HepG2 (cell line): ENCODE measurements around the gene SLC15A2. TPM values are rescaled to one million over a fixed set of nuclear protein-coding genes. Genes with fewer than 3 reads are reported as not detected.

Experiments
- ATAC-seq: fragments of 200-7000 bp; cut with Tn5 transposase; 3 replicates; pipeline ENCODE4 v1.9.1; 2020; ENCODE audit warnings: mild to moderate bottlenecking, moderate library complexity
- BruUV-seq: library from RNA; stranded (reverse); fragments of 400-500 nt; replicated peaks from 2 replicates; lab custom pipeline; 2021; lab: Mats Ljungman, UMichigan
- CTCF ChIA-PET: fragments of 300-600 bp; formaldehyde crosslinking; extraction: SDS; loops from one replicate; lab custom pipeline; 2021; ENCODE audit warnings: low total read pairs, inconsistent platforms, low intra/inter-chr PET ratio; lab: Yijun Ruan, JAX
- POLR2A ChIA-PET: fragments of 350-600 bp; sonication (Branson Sonifier 250); formaldehyde crosslinking; loops from one replicate; lab custom pipeline; 2020; ENCODE audit warnings: antibody characterized with exemption, inconsistent platforms; lab: Yijun Ruan, JAX
- DNase-seq: peaks from one replicate; pipeline ENCODE4 v3.0.0-alpha.2; 2015; ENCODE audit warnings: low spot score
- FAIRE-seq: peaks from 3 replicates; lab custom pipeline; 2011; peaks lifted over from hg19 to GRCh38; lab: Jason Lieb, UNC
- H2AFZ ChIP-seq: one replicate; pipeline ENCODE4 v1.6.1; 2011; ENCODE audit warnings: low read length, inconsistent platforms
- H3K27ac ChIP-seq: fragments of 300-600 bp; 3 replicates; pipeline ENCODE4 v1.8.0; 2011; ENCODE audit warnings: mixed run types, mild to moderate bottlenecking, mixed read lengths, low read length, inconsistent platforms; ENCODE audit not compliant: insufficient read depth; ENCODE audit errors: extremely low read length
- H3K27me3 ChIP-seq, 2 experiments: fragments of 200-600 bp in 1 of 2; 2 replicates in 1 of 2; 3 replicates in 1 of 2; pipeline versions ENCODE4 v1.6.0 to v1.8.0; 2011; ENCODE audit warnings: low read length in 2 of 2, mild to moderate bottlenecking in 2 of 2, moderate library complexity in 2 of 2, inconsistent platforms in 1 of 2; ENCODE audit not compliant: insufficient read depth in 2 of 2, control insufficient read depth in 1 of 2
- H3K36me3 ChIP-seq, 2 experiments: fragments of 200-600 bp in 1 of 2; replicated peaks in 1 of 2; 2 replicates in 1 of 2; 3 replicates in 1 of 2; pipeline versions ENCODE4 v1.5.1 to v1.8.0; 2011; ENCODE audit warnings: low read length in 2 of 2, inconsistent platforms in 1 of 2; ENCODE audit not compliant: insufficient read depth in 2 of 2, control insufficient read depth in 1 of 2
- H3K4me1 ChIP-seq: 2 replicates; pipeline ENCODE4 v1.5.1; 2012; ENCODE audit warnings: low read length, inconsistent platforms; ENCODE audit not compliant: insufficient read depth
- H3K4me2 ChIP-seq: 2 replicates; pipeline ENCODE4 v1.6.0; 2011; ENCODE audit warnings: low read depth, low read length, inconsistent platforms
- H3K4me3 ChIP-seq, 3 experiments: fragments of 200-600 bp in 1 of 3; sonication (generic), shearing (Covaris generic) in 1 of 3; replicated peaks in 1 of 3; 2 replicates each; pipeline ENCODE4 v1.5.1; 2011 to 2016; ENCODE audit warnings: low read length in 3 of 3, inconsistent platforms in 2 of 3, low read depth in 2 of 3, mild to moderate bottlenecking in 2 of 3, control low read depth in 1 of 3, mixed read lengths in 1 of 3; ENCODE audit not compliant: insufficient read depth in 1 of 3
- H3K79me2 ChIP-seq: one replicate; pipeline ENCODE4 v1.6.1; 2011; ENCODE audit warnings: low read length, inconsistent platforms; ENCODE audit not compliant: insufficient read depth
- H3K9ac ChIP-seq: 2 replicates; pipeline ENCODE4 v1.6.0; 2011; ENCODE audit warnings: mild to moderate bottlenecking, low read depth, low read length, inconsistent platforms; ENCODE audit not compliant: insufficient read depth
- H3K9me3 ChIP-seq: 2 replicates; pipeline ENCODE4 v1.5.1; 2012; ENCODE audit warnings: mild to moderate bottlenecking, low read length
- H4K20me1 ChIP-seq: 2 replicates; pipeline ENCODE4 v1.6.0; 2011; ENCODE audit warnings: inconsistent platforms, mild to moderate bottlenecking, low read length, moderate library complexity; ENCODE audit not compliant: insufficient read depth
- BCL6 ChIP-seq: IDR thresholded peaks from 2 replicates; pipeline ENCODE4 v1.6.1; 2016; ENCODE audit warnings: missing genetic modification reagents, missing compliant biosample characterization
- NPAS2 ChIP-seq: sonication (generic); formaldehyde crosslinking; IDR thresholded peaks from 2 replicates; pipeline ENCODE4 v1.8.0; 2022; ENCODE audit warnings: mild to moderate bottlenecking, missing genetic modification reagents, borderline replicate concordance
- ZNF263 ChIP-seq: sonication (generic); formaldehyde crosslinking; IDR thresholded peaks from 2 replicates; pipeline ENCODE4 v1.4.0; 2020; ENCODE audit warnings: missing genetic modification reagents
- ZNF749 ChIP-seq: sonication (generic); formaldehyde crosslinking; IDR thresholded peaks from 2 replicates; pipeline ENCODE4 v1.8.0; 2022; ENCODE audit warnings: mild to moderate bottlenecking, missing genetic modification reagents, moderate library complexity, borderline replicate concordance
- ZSCAN31 ChIP-seq: sonication (generic); formaldehyde crosslinking; IDR thresholded peaks from 2 replicates; pipeline ENCODE4 v1.5.0; 2020; ENCODE audit warnings: low read depth, mild to moderate bottlenecking, missing genetic modification reagents
- WGBS: methylation state at CpG from one replicate; pipeline ENCODE4 v1.1.6; 2017; ENCODE audit warnings: low lambda C conversion rate; 5-methylcytosine and 5-hydroxymethylcytosine counted together
- in situ Hi-C: cut with HindIII; loops from 2 replicates; pipeline ENCODE4 v1.10.0; 2017; ENCODE audit warnings: low pct_unique_long_range_greater_than_20kb; ENCODE audit not compliant: extremely low pct_ligation_motif_present
- intact Hi-C: fragments of 100-400 bp; cut with micrococcal nuclease; formaldehyde crosslinking; loops from one replicate; pipeline ENCODE4 v1.10.0; 2022; ENCODE audit not compliant: unreplicated experiment
- polyA plus RNA-seq, 8 experiments: library from polyadenylated mRNA; depleted of rRNA in 3 of 8; stranded (reverse) in 7 of 8; unstranded in 1 of 8; fragments of >200 nt; fragmentation: Illumina TruSeq in 4 of 8; extraction: Trizol in 4 of 8; gene quantifications; 2 replicates each; pipeline versions ENCODE4 v1.2.1 to v1.2.3, GENCODE V29; 2011 to 2016; ENCODE audit warnings: low read depth in 4 of 8, missing spikeins in 1 of 8, mixed read lengths in 1 of 8; ENCODE audit not compliant: insufficient read depth in 1 of 8
- total RNA-seq, 5 experiments: library from RNA; depleted of rRNA; stranded (reverse); fragments of >200 nt; fragmentation: Illumina TruSeq; extraction: Trizol; gene quantifications; 2 replicates each; pipeline ENCODE4 v1.2.3, GENCODE V29; 2016; ENCODE audit warnings: low read depth in 1 of 5
- TF ChIP-seq, protein P1 (sequence below): sonication (generic); formaldehyde crosslinking; IDR thresholded peaks from 2 replicates; pipeline ENCODE4 v1.4.0; 2020; ENCODE audit warnings: missing genetic modification reagents
- TF ChIP-seq, protein P2 (sequence below): sonication (generic); formaldehyde crosslinking; IDR thresholded peaks from 2 replicates; pipeline ENCODE4 v1.5.0; 2020; ENCODE audit warnings: mild to moderate bottlenecking, missing genetic modification reagents

Gene SLC15A2
- total and polyA plus RNA-seq, 2 of the 13 experiments (the other 11 are each of a cell fraction or from before 2014, with no cell fraction given), result 1.0 to 1.4 TPM

DNA sequence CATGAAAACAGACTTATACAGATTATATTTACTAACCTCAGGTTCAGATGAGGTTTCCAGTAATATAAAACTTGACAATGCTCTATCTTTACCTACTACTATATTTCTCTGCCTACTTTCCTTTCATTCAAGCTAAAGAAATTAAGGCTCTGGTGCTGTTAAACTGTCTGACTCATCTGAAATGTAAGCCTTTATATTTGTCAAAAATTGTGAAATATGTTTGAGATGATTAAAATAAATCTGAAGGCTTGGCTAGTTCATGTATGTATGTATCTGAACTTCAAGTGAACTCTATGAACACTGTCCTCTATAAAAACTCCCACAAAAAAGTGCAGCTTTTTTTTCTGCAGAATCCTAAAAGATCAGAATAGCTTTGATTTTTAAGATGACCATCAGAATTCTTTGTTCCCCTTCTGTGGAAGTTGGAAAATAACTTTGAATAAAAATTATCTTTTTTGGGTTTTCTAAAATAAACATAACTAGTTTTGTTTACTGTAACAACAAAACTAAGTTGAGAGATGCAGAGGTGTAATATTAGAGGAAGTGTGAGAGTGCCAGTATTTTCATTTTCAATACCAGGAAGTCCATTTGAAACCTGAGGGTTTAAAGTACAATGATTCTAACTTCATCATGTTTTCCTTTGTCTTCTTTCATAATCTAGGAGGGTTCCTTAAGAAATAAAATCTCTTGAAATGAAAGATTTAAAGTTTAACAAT is 85.7 kb downstream of the SLC15A2 start:
- ATAC-seq, result no peak
- Histone ChIP-seq H3K27me3 (no peaks in the 10 kb centered on the region), H3K36me3 (no peaks in the 10 kb centered on the region), H3K4me3 (no peak overlapping the region), H3K27ac (no peak overlapping the region), H2AFZ (no peak overlapping the region), H3K4me1 (no peaks in the 10 kb centered on the region), H4K20me1 (no peaks in the 10 kb centered on the region), H3K4me2 (no peak overlapping the region), H3K9me3 (peaks cover under 1% of the 10 kb centered on the region; the same call in 1 of the 2 replicates), H3K9ac (no peak overlapping the region), H3K79me2 (no peaks in the 10 kb centered on the region)
- in situ Hi-C loops (no loop called here), intact Hi-C loops (no loop called here)
- DNase-seq, result no peak
- ChIA-PET CTCF (no interaction called here), POLR2A (no interaction called here)
- TF ChIP-seq NPAS2 (CRISPR knock-in tag), result no peak
- TF ChIP-seq ZNF749 (CRISPR knock-in tag), result no peak
- TF ChIP-seq ZNF263, result no peak
- TF ChIP-seq BCL6 (CRISPR knock-in tag), result no peak
- TF ChIP-seq, protein P1, sequence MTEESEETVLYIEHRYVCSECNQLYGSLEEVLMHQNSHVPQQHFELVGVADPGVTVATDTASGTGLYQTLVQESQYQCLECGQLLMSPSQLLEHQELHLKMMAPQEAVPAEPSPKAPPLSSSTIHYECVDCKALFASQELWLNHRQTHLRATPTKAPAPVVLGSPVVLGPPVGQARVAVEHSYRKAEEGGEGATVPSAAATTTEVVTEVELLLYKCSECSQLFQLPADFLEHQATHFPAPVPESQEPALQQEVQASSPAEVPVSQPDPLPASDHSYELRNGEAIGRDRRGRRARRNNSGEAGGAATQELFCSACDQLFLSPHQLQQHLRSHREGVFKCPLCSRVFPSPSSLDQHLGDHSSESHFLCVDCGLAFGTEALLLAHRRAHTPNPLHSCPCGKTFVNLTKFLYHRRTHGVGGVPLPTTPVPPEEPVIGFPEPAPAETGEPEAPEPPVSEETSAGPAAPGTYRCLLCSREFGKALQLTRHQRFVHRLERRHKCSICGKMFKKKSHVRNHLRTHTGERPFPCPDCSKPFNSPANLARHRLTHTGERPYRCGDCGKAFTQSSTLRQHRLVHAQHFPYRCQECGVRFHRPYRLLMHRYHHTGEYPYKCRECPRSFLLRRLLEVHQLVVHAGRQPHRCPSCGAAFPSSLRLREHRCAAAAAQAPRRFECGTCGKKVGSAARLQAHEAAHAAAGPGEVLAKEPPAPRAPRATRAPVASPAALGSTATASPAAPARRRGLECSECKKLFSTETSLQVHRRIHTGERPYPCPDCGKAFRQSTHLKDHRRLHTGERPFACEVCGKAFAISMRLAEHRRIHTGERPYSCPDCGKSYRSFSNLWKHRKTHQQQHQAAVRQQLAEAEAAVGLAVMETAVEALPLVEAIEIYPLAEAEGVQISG (CRISPR knock-in tag), result no peak
- no TSS peak for BruUV-seq
- FAIRE-seq, result no peak

DNA sequence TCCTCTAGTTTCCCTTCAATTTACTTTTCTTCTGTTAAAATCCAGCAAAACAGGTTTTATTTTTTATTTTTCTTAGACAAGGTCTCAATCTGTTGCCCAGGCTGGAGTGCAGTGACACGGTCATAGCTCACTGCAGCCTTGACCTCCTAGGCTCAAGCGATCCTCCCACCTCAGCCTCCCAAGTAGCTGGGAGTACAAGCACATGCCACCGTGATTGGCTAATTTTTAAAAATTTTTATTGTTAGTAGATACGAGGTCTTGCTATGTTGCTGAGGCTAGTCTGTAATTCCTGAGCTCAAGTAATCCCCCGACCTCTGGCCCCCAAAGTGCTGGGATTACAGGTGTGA is 86.2 kb downstream of the SLC15A2 start:
- no peak for DNase-seq
- WGBS, result 14% methylated on average over 5 of the region's 5 CpGs
- Histone ChIP-seq H3K36me3 (no peaks in the 10 kb centered on the region), H3K4me3 (no peak overlapping the region), H4K20me1 (no peaks in the 10 kb centered on the region), H3K4me2 (no peak overlapping the region), H3K27ac (no peak overlapping the region), H3K27me3 (no peaks in the 10 kb centered on the region), H2AFZ (no peak overlapping the region), H3K4me1 (no peaks in the 10 kb centered on the region), H3K9ac (no peak overlapping the region), H3K79me2 (no peaks in the 10 kb centered on the region), H3K9me3 (no peaks in the 10 kb centered on the region)
- intact Hi-C loops, result no loop called here
- FAIRE-seq, result no peak
- POLR2A ChIA-PET, result no interaction called here
- no TSS peak for BruUV-seq
- CTCF ChIA-PET, result no interaction called here
- ATAC-seq, result no peak
- in situ Hi-C loops, result no loop called here
- TF ChIP-seq, protein P2, sequence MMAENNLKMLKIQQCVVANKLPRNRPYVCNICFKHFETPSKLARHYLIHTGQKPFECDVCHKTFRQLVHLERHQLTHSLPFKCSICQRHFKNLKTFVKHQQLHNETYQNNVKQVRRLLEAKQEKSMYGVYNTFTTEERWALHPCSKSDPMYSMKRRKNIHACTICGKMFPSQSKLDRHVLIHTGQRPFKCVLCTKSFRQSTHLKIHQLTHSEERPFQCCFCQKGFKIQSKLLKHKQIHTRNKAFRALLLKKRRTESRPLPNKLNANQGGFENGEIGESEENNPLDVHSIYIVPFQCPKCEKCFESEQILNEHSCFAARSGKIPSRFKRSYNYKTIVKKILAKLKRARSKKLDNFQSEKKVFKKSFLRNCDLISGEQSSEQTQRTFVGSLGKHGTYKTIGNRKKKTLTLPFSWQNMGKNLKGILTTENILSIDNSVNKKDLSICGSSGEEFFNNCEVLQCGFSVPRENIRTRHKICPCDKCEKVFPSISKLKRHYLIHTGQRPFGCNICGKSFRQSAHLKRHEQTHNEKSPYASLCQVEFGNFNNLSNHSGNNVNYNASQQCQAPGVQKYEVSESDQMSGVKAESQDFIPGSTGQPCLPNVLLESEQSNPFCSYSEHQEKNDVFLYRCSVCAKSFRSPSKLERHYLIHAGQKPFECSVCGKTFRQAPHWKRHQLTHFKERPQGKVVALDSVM, result peak; percentile 60
- no peak for TF ChIP-seq ZSCAN31 (CRISPR knock-in tag)
